Activated CD4-positive, CD25-positive, alpha-beta regulatory T cell treated with anti-CD3 and anti-CD28 coated beads, Interleukin-2, amount 50 U/mL, for 24 hours (primary cell): Measurements from ENCODE around the gene SLC8A1.

Source experiments
- ATAC-seq, 2 donors: fragments of 150-1000 bp; cut with Tn5 transposase; one replicate each; pipeline ENCODE4 v1.10.0; 2021; ENCODE audit warnings: mild to moderate bottlenecking in 1 of 2, moderate library complexity in 1 of 2

Gene SLC8A1

GRCh38 chr2:40348038-40348437 is 103.9 kb downstream of the SLC8A1 start:
- ATAC-seq, result no peak

GRCh38 chr2:40346535-40347354 is 105.1 kb downstream of the SLC8A1 start:
- peak in 1 of 2 donors; percentile 25 for ATAC-seq

- no peak for ATAC-seq
Observed at GRCh38 chr2:40344364-40344763, 107.5 kb downstream of the SLC8A1 start.

- ATAC-seq, result no peak
Observed at GRCh38 chr2:40343902-40344301, 108.0 kb downstream of the SLC8A1 start.

GRCh38 chr2:40341198-40341597 is 110.7 kb downstream of the SLC8A1 start:
- ATAC-seq, result no peak

- no peak for ATAC-seq
Observed at GRCh38 chr2:40339026-40339425, 112.9 kb downstream of the SLC8A1 start.

- no peak for ATAC-seq
Observed at GRCh38 chr2:40332191-40332826, 119.6 kb downstream of the SLC8A1 start.

- no peak for ATAC-seq
Observed at GRCh38 chr2:40330096-40330495, 121.8 kb downstream of the SLC8A1 start.

GRCh38 chr2:40329739-40330030 is 122.2 kb downstream of the SLC8A1 start:
- no peak for ATAC-seq

- ATAC-seq, result no peak
Observed at GRCh38 chr2:40325116-40325515, 126.8 kb downstream of the SLC8A1 start.

- ATAC-seq, result no peak
Observed at GRCh38 chr2:40324656-40325055, 127.2 kb downstream of the SLC8A1 start.

- no peak for ATAC-seq
Observed at GRCh38 chr2:40321822-40322221, 130.1 kb downstream of the SLC8A1 start.

GRCh38 chr2:40321016-40321623 is 130.8 kb downstream of the SLC8A1 start:
- ATAC-seq, result no peak

- ATAC-seq, result no peak
Observed at GRCh38 chr2:40318921-40319320, 133.0 kb downstream of the SLC8A1 start.

GRCh38 chr2:40317761-40318160 is 134.1 kb downstream of the SLC8A1 start:
- no peak for ATAC-seq

GRCh38 chr2:40317046-40317445 is 134.8 kb downstream of the SLC8A1 start:
- no peak for ATAC-seq

GRCh38 chr2:40316620-40317019 is 135.3 kb downstream of the SLC8A1 start:
- no peak for ATAC-seq

- no peak for ATAC-seq
Observed at GRCh38 chr2:40315683-40316082, 136.2 kb downstream of the SLC8A1 start.

- no peak for ATAC-seq
Observed at GRCh38 chr2:40311026-40311425, 140.9 kb downstream of the SLC8A1 start.

GRCh38 chr2:40310303-40310702 is 141.6 kb downstream of the SLC8A1 start:
- ATAC-seq, result no peak

GRCh38 chr2:40304340-40304739 is 147.6 kb downstream of the SLC8A1 start:
- ATAC-seq, result no peak

- ATAC-seq, result no peak
Observed at GRCh38 chr2:40303746-40304145, 148.1 kb downstream of the SLC8A1 start.

GRCh38 chr2:40302751-40303325 is 149.1 kb downstream of the SLC8A1 start:
- no peak for ATAC-seq

- no peak for ATAC-seq
Observed at GRCh38 chr2:40300391-40300790, 151.5 kb downstream of the SLC8A1 start.
